Measurements from ENCODE around the gene ERCC1. TPM values are rescaled to one million over a fixed set of nuclear protein-coding genes. Genes with fewer than 3 reads are reported as not detected.
"Not testable (repeated sequence)": the region's sequence is repeated elsewhere in the genome, so short reads cannot be mapped to it uniquely, and the experiment has no call there.

The ERCC1 gene
- total and polyA plus RNA-seq, 9 donors, result 41.1 to 98.6 (median 83.1) TPM

- intact Hi-C loops (cut with DNase I), result no loop called here
- Histone ChIP-seq H3K9me3 (no peaks in the 10 kb centered on the region), H3K36me3 (no peaks in the 10 kb centered on the region), H3K27ac (no peak overlapping the region), H3K4me3 (no peak overlapping the region), H3K27me3 (no peaks in the 10 kb centered on the region), H3K4me1 (ENCODE audit: insufficient read depth) (peaks cover 3% of the 10 kb centered on the region)
- 33 to 36% (median 35%) methylated on average over 4 of the region's 4 CpGs for WGBS, 3 donors
- DNase-seq, result no peak
- no peak for TF ChIP-seq POLR2A (IDR thresholded peaks at IDR 0.05)
- TF ChIP-seq EP300 (IDR thresholded peaks at IDR 0.05), result no peak
- no peak for TF ChIP-seq CTCF (IDR thresholded peaks at IDR 0.05)
Observed at GRCh38 chr19:45409557-45409920, 14.2 kb downstream of the ERCC1 start.

GRCh38 chr19:45408830-45409556 lies 14.7 kb downstream of the ERCC1 start:
- no peaks in the 10 kb centered on the region for H3K36me3 ChIP-seq
- no peak overlapping the region for H3K27ac ChIP-seq
- no peaks in the 10 kb centered on the region for H3K9me3 ChIP-seq
- peaks cover 3% of the 10 kb centered on the region for H3K4me1 ChIP-seq (ENCODE audit: insufficient read depth)
- DNase-seq, result no peak
- no peak for TF ChIP-seq EP300 (IDR thresholded peaks at IDR 0.05)
- TF ChIP-seq POLR2A (IDR thresholded peaks at IDR 0.05), result no peak
- TF ChIP-seq CTCF (IDR thresholded peaks at IDR 0.05), result no peak
- intact Hi-C loops (cut with DNase I), result no loop called here
- no peak overlapping the region for H3K4me3 ChIP-seq
- 50 to 61% (median 53%) methylated on average over 15 of the region's 15 CpGs for WGBS, 3 donors
- H3K27me3 ChIP-seq, result no peaks in the 10 kb centered on the region

- intact Hi-C loops (cut with DNase I), result no loop called here
- no peaks in the 10 kb centered on the region for H3K36me3 ChIP-seq
- TF ChIP-seq CTCF (IDR thresholded peaks at IDR 0.05) (no peak), EP300 (IDR thresholded peaks at IDR 0.05) (no peak), POLR2A (IDR thresholded peaks at IDR 0.05) (no peak)
- H3K27me3 ChIP-seq, result no peaks in the 10 kb centered on the region
- no peak for DNase-seq
- no peaks in the 10 kb centered on the region for H3K9me3 ChIP-seq
- H3K4me1 ChIP-seq (ENCODE audit: insufficient read depth), result peaks cover 3% of the 10 kb centered on the region
- H3K27ac ChIP-seq, result no peak overlapping the region
- WGBS, 3 donors, result 88 to 89% (median 89%) methylated on average over 8 of the region's 8 CpGs
- no peak overlapping the region for H3K4me3 ChIP-seq
Observed at GRCh38 chr19:45408121-45408520, 15.6 kb downstream of the ERCC1 start.

GRCh38 chr19:45407585-45407984 lies 16.1 kb downstream of the ERCC1 start:
- H3K27ac ChIP-seq; H3K27me3 ChIP-seq; H3K4me3 ChIP-seq; H3K9me3 ChIP-seq; intact Hi-C loops (cut with DNase I); H3K4me1 ChIP-seq (ENCODE audit: insufficient read depth); DNase-seq; H3K36me3 ChIP-seq: not testable (repeated sequence)
- WGBS, 3 donors, result 68 to 73% (median 73%) methylated on average over 5 of the region's 5 CpGs

DNA sequence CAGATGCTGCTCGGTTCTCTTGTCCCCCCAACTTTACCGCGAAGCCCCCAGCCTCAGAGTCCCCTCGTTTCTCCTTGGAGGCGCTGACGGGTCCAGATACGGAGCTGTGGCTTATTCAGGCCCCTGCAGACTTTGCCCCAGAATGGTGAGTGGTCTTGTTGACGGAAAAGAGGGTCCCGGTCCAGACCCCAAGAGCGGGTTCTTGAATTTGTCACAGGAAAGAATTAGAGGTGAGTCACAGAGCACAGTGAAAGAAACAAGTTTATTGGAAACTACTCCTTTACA lies 16.7 kb downstream of the ERCC1 start:
- intact Hi-C loops (cut with DNase I), result no loop called here
- Histone ChIP-seq H3K4me1 (ENCODE audit: insufficient read depth) (peaks cover 3% of the 10 kb centered on the region), H3K36me3 (no peaks in the 10 kb centered on the region), H3K4me3 (peak overlapping the region; percentile 48), H3K27ac (no peak overlapping the region), H3K9me3 (no peaks in the 10 kb centered on the region), H3K27me3 (no peaks in the 10 kb centered on the region)
- TF ChIP-seq POLR2A (IDR thresholded peaks at IDR 0.05) (no peak), EP300 (IDR thresholded peaks at IDR 0.05) (no peak), CTCF (IDR thresholded peaks at IDR 0.05) (no peak)
- DNase-seq, result no peak
- 0 to 1% (median 1%) methylated on average over 10 of the region's 10 CpGs for WGBS, 3 donors

Measured in ovary (tissue), 9 donors.